Stimulated activated CD4-positive, alpha-beta T cell treated with anti-CD3 and anti-CD28 coated beads, Interleukin-1b, Interleukin-23, amount 100 ng/mL, for 1 hour (primary cell): ENCODE measurements around the gene PAPSS2.
"Not testable (repeated sequence)": the region's sequence is repeated elsewhere in the genome, so short reads cannot be mapped to it uniquely, and the experiment has no call there.

ENCODE experiments used
- DNase-seq, 2 donors: peaks; one replicate each; pipeline ENCODE4 v3.0.0-alpha.2; 2020; ENCODE audit warnings: low read depth in 2 of 2

The PAPSS2 gene

GRCh38 chr10:87659571-87660483 lies at the start of gene PAPSS2:
Gene PAPSS2, plus strand, starts transcription at chr10:87659878. Its CDS starts 104 bp downstream, at chr10:87659982.
- no peak for DNase-seq

GRCh38 chr10:87611341-87611740 lies 48.3 kb upstream of the PAPSS2 start:
- DNase-seq, result not testable (repeated sequence)

- no peak for DNase-seq
Observed at GRCh38 chr10:87612115-87612514, 47.6 kb upstream of the PAPSS2 start.

DNA sequence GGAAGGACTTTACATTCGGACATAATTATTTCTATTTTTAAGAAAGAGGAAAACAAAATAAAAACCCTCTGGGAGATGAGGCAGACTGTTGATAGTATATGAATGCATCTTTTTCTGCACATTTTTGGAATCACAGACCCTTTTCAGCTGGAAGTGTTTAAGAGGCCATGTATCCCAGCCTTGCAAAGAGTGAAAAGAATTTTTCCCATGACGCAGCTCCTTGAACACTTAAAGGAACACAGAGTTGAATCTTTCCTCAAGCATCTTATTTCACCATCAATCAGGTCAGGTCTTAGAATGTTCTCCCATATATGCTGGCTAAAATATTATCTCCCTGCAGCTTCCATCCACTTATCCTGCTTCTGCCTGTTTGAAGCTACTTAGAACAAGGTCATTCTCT lies 45.9 kb upstream of the PAPSS2 start:
- no peak for DNase-seq

GRCh38 chr10:87615856-87616255 lies 43.8 kb upstream of the PAPSS2 start:
- no peak for DNase-seq

DNA sequence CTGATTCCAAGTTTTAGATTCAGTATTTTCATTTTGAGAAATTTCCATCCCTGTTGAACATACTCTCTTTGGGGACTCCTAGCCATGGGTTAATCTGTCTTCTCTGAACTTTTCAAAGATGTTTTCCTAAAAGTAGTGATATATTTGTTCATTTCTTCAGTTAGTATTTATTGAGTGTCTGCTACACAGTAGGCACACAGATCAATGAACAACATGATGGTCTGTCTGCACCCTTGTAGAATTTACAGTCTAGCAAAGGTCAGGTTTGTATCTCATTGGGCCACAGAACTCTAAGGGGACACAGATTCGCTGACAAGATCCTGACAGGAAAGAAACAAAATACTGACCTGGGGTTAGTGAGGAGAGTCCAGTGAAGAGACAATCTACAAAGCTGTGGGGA lies 42.2 kb upstream of the PAPSS2 start:
- DNase-seq, result no peak

- DNase-seq, result no peak
Observed at GRCh38 chr10:87618566-87619423, 40.9 kb upstream of the PAPSS2 start.

DNA sequence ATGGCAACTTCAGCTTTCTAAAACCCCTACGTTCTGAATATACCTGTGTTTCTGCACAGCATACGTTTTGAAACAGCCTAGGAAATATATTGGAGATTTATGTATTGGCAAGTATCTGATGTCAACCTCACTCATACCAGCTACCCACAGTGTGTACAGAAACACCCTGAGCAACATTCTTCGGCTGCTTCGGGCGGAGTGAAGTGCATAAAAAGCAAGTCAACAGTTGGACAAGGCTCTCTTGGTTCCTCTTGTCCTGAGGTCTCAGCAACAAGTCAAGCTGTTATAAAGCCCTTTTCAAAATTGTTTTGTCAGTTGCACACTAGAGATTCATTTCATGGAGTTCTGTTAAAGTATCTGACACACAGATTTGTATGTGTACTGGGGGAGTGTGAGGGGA lies 40.0 kb upstream of the PAPSS2 start:
- no peak for DNase-seq

- not testable (repeated sequence) for DNase-seq
Observed at GRCh38 chr10:87621440-87621839, 38.2 kb upstream of the PAPSS2 start.

- no peak for DNase-seq
Observed at GRCh38 chr10:87622314-87623004, 37.2 kb upstream of the PAPSS2 start.

GRCh38 chr10:87623191-87623590 lies 36.5 kb upstream of the PAPSS2 start:
- no peak for DNase-seq

- DNase-seq, result no peak
Observed at GRCh38 chr10:87625661-87626060, 34.0 kb upstream of the PAPSS2 start.

GRCh38 chr10:87626422-87626892 lies 33.2 kb upstream of the PAPSS2 start:
- no peak for DNase-seq

DNA sequence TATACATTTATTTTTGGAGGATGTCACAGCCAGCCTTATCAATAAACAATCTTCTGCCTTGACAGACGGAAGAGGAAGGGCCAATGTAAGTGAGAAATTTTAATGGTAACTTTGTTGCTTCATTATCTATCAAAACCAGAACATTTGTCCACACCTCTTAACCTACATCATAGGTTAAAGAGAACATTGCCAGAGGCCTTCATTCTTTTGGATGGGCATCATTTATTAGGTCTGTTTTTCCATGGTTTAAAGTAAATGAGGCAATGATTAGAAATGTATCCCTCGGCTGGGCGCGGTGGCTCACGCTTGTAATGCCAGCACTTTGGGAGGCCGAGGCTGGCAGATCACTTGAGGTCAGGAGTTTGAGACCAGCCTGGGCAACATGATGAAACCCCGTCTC lies 29.5 kb upstream of the PAPSS2 start:
- DNase-seq, result no peak

GRCh38 chr10:87632454-87632853 lies 27.2 kb upstream of the PAPSS2 start:
- no peak for DNase-seq

GRCh38 chr10:87634311-87634710 lies 25.4 kb upstream of the PAPSS2 start:
- DNase-seq, result no peak

DNA sequence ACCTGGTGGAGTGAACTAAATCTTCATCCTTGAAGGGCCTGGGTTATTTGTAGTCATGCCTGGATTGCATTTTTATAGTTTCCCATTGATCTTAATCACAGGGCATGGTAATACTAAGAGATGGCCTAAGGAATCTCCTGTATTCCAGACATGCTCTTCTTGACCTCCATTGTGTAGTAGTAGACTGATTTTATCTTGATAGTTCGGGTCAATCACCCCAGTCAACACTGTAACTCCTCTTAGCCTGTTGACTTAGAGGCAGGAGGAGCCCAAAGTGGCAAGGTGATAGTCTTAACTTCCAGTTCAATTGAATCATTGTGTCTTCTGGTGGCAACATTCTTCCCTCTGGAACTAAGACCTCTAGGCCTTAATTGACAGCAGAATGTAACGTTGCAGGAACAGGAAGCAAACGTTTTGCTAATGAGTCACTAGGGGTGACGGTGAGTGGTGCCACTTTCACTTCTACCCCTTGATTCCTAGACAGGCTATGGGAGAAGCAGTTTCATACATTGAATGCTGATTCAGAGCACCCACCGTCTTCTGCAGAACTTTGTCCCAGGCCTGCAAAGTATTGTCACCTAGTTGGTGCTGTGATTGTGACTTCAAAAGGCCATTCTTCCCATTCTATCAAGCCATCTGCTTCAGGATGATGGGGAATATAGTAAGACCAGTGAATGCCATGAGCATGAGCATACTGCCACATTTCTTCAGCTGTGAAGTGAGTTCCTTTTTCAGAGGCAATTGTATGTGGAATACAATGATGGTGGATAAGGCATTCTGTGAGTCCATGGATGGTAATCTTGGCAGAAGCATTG lies 24.0 kb upstream of the PAPSS2 start:
- DNase-seq, result no peak

DNA sequence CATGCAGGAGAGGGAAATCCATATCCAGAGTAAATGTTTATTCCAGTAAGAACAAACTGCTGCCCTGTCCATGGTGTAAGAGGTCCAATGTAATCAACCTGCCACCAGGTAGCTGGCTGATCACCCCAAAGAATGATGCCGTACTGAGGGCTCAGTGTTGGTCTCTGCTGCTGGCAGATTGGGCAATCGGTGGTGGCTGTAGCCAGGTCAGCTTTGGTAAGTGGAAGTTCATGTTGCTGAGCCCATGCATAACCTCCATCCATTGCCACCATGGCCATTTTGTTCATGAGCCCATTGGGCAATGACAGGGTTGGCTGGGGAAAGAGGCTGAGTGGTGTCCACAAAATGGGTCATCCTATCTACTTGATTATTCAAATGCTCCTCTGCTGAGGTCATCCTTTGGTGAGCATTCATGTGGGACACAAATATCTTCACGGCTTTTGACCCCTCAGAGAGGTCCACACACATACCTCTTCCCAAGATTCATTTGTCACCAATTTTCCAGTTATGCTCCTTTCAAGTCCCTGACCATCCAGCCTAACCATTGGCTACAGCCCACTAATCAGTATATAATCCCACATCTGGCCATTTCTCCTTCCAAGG lies 23.3 kb upstream of the PAPSS2 start:
- no peak for DNase-seq

DNA sequence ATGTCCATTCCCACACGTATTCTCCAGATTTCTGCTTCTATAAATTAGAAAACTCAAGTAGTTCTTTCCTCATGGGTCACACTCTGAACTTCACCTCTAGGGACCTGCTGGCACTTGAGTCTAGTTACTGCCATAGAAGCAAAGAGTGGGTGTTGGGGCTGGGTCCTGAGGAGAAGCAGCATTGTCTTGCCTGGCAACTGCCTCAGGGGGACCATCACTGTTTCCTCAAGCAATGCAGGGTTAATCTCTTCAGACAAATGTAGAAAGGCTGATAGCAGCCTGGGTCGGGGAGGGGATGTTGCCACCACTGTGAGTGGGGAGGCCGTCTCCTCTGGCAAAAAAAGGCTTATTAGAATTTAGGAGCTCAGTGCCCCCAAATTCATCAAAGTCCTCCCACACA lies 20.2 kb upstream of the PAPSS2 start:
- no peak for DNase-seq

DNA sequence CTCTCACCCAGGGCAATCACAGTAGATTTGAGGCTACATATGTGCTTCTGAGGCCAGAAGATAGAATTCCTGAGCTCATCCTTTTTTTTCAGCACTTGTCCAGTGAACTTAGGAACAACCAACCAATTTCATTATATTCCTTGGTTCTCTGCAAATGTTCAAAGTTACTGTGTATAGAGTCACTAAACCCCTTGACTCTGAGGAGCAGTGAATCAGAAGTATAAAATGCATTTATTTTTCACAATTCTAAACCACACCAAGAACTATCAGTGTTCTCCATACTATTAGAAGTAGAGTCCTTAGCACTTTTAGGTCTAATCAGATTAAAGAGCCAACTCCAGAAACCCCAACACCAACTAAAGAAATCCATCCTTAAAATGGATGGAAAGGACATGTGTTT lies 19.6 kb upstream of the PAPSS2 start:
- DNase-seq, result no peak

DNA sequence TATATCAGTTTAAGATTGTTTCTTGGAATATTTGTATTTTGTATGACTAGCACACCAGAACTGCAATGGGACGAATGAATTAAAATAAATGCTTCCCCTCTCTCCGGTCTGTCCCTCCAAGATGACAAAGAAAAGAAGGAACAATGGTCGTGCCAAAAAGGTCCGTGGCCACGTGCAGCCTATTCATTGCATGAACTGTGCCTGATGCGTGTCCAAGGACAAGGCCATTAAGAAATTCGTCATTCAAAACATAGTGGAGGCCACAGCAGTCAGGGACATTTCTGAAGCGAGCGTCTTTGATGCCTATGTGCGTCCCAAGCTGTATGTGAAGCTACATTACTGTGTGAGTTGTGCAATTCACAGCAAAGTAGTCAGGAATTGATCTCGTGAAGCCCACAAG lies 17.2 kb upstream of the PAPSS2 start:
- DNase-seq, result no peak
